ENCODE results near the gene SLC44A2. TPM values are rescaled to one million over a fixed set of nuclear protein-coding genes. Genes with fewer than 3 reads are reported as not detected.
A peak's percentile ranks its signal among the peaks of the same experiment; 100 is the strongest.

The SLC44A2 gene
- total and polyA plus RNA-seq, 2 experiments from 2014 or later: 44.4 to 91.3 TPM

DNA sequence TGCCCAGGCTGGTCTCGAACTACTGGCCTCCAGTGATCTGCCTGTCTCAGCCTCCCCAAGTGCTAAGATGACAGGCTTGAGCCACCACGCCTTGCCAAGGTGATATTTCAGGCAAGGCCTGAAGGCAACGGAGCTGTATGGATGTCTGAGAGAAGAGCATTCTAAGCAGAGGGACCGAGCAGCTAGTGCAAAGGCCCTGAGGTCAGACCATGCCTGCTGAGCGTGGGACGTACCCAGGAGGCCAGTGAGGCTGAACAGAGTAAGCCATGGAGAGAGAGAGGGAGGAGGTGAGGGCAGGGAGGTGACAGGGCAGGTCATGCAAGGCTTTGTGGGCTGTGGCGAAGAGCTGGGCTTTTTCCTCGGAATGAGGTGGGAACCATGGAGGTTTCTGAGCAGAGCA is 3.4 kb upstream of the SLC44A2 start:
- no peak overlapping the region for H3K27ac ChIP-seq
- H3K9me2 ChIP-seq (replicated peaks; ENCODE audit: insufficient read depth): no peaks in the 10 kb centered on the region
- DNase-seq (ENCODE audit: low spot score): no peak
- H3K79me2 ChIP-seq: peaks cover 15% of the 10 kb centered on the region
- H3K9me3 ChIP-seq (ENCODE audit: low read depth): no peaks in the 10 kb centered on the region
- H2AFZ ChIP-seq: no peak overlapping the region
- H3K4me2 ChIP-seq: no peak overlapping the region
- TF ChIP-seq EZH2 (IDR thresholded peaks at IDR 0.05; ENCODE audit: borderline replicate concordance): no peak
- TF ChIP-seq, protein P1, sequence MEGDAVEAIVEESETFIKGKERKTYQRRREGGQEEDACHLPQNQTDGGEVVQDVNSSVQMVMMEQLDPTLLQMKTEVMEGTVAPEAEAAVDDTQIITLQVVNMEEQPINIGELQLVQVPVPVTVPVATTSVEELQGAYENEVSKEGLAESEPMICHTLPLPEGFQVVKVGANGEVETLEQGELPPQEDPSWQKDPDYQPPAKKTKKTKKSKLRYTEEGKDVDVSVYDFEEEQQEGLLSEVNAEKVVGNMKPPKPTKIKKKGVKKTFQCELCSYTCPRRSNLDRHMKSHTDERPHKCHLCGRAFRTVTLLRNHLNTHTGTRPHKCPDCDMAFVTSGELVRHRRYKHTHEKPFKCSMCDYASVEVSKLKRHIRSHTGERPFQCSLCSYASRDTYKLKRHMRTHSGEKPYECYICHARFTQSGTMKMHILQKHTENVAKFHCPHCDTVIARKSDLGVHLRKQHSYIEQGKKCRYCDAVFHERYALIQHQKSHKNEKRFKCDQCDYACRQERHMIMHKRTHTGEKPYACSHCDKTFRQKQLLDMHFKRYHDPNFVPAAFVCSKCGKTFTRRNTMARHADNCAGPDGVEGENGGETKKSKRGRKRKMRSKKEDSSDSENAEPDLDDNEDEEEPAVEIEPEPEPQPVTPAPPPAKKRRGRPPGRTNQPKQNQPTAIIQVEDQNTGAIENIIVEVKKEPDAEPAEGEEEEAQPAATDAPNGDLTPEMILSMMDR (IDR thresholded peaks at IDR 0.05; ENCODE audit: poor library complexity): no peak
- TF ChIP-seq EZH2phosphoT487 (IDR thresholded peaks at IDR 0.05; ENCODE audit: low read depth, severe bottlenecking, unreplicated experiment): no peak
- no peak overlapping the region for H3K4me3 ChIP-seq
- peaks cover 15% of the 10 kb centered on the region for H3K4me1 ChIP-seq (ENCODE audit: insufficient read depth)
- no peaks in the 10 kb centered on the region for H3K27me3 ChIP-seq
- no peaks in the 10 kb centered on the region for H3K36me3 ChIP-seq (replicated peaks; ENCODE audit: insufficient read depth, low read depth)
- 96% methylated on average over 8 of the region's 8 CpGs for WGBS (ENCODE audit: low lambda C conversion rate, missing lambda C conversion rate)
- H4K20me1 ChIP-seq (ENCODE audit: insufficient read depth, poor library complexity, severe bottlenecking): no peaks in the 10 kb centered on the region

DNA sequence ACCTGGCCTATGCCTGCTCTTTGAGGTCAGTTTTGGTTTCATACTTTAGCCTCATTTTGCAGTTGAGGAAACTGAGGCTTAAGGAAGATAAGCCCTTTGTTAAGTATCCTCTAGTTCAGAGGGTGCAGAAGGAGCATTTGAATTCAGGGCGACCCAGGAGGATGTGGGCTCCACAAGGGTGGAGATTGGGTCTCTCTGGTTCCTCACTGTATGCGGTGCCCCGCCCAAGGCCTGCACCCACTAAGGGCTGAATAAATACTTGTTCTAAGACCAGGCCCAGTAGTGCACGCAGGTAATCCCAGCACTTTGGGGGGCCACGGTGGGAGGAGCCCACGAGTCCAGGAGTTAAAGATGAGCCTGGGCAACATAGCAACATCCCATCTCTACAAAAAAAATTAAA is 768 bp upstream of the SLC44A2 start:
- no peak overlapping the region for H2AFZ ChIP-seq
- no peaks in the 10 kb centered on the region for H3K9me2 ChIP-seq (replicated peaks; ENCODE audit: insufficient read depth)
- no peaks in the 10 kb centered on the region for H3K9me3 ChIP-seq (ENCODE audit: low read depth)
- no peaks in the 10 kb centered on the region for H4K20me1 ChIP-seq (ENCODE audit: insufficient read depth, poor library complexity, severe bottlenecking)
- WGBS (ENCODE audit: low lambda C conversion rate, missing lambda C conversion rate): 76% methylated on average over 6 of the region's 6 CpGs
- peak overlapping the region; percentile 78 for H3K27ac ChIP-seq
- no peak for TF ChIP-seq EZH2phosphoT487 (IDR thresholded peaks at IDR 0.05; ENCODE audit: low read depth, severe bottlenecking, unreplicated experiment)
- H3K4me3 ChIP-seq: no peak overlapping the region
- no peak for DNase-seq (ENCODE audit: low spot score)
- H3K79me2 ChIP-seq: peaks cover 13% of the 10 kb centered on the region
- peaks cover 9% of the 10 kb centered on the region for H3K4me1 ChIP-seq (ENCODE audit: insufficient read depth)
- no peaks in the 10 kb centered on the region for H3K36me3 ChIP-seq (replicated peaks; ENCODE audit: insufficient read depth, low read depth)
- H3K27me3 ChIP-seq: no peaks in the 10 kb centered on the region
- H3K4me2 ChIP-seq: peak overlapping the region; percentile 94

DNA sequence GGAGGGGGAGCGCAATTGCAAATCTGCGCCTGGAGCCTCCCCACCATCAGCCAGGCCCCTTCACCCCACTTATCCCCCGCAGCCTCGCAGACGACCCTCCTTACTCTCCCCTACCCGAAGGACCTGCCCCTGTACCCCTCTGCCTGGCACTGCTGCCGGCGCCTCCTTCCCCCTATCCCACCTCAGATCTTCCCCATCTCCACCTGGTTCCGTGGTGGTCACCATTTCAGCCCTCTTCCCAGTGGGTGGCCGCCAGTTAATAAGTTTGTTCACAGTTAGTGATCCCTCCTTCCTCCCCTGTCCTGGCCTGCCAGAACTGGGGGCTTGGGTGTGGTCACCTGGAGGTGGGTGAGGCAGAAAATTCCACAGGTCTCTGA is 397 bp downstream of the SLC44A2 start:
- H3K4me2 ChIP-seq: peak overlapping the region; percentile 94
- no peaks in the 10 kb centered on the region for H3K36me3 ChIP-seq (replicated peaks; ENCODE audit: insufficient read depth, low read depth)
- WGBS (ENCODE audit: low lambda C conversion rate, missing lambda C conversion rate): 13% methylated on average over 4 of the region's 10 CpGs
- H4K20me1 ChIP-seq (ENCODE audit: insufficient read depth, poor library complexity, severe bottlenecking): no peaks in the 10 kb centered on the region
- H3K27me3 ChIP-seq: no peaks in the 10 kb centered on the region
- peak overlapping the region; percentile 72 for H3K27ac ChIP-seq
- DNase-seq (ENCODE audit: low spot score): no peak
- H3K4me3 ChIP-seq: peak overlapping the region; percentile 60
- peaks cover 13% of the 10 kb centered on the region for H3K79me2 ChIP-seq
- H2AFZ ChIP-seq: peak overlapping the region; percentile 55
- H3K4me1 ChIP-seq (ENCODE audit: insufficient read depth): peaks cover 9% of the 10 kb centered on the region
- no peaks in the 10 kb centered on the region for H3K9me3 ChIP-seq (ENCODE audit: low read depth)
- TF ChIP-seq, protein P1 (IDR thresholded peaks at IDR 0.05; ENCODE audit: poor library complexity): no peak
- TF ChIP-seq EZH2phosphoT487 (IDR thresholded peaks at IDR 0.05; ENCODE audit: low read depth, severe bottlenecking, unreplicated experiment): no peak
- TF ChIP-seq EZH2 (IDR thresholded peaks at IDR 0.05; ENCODE audit: borderline replicate concordance): no peak
- H3K9me2 ChIP-seq (replicated peaks; ENCODE audit: insufficient read depth): no peaks in the 10 kb centered on the region

DNA sequence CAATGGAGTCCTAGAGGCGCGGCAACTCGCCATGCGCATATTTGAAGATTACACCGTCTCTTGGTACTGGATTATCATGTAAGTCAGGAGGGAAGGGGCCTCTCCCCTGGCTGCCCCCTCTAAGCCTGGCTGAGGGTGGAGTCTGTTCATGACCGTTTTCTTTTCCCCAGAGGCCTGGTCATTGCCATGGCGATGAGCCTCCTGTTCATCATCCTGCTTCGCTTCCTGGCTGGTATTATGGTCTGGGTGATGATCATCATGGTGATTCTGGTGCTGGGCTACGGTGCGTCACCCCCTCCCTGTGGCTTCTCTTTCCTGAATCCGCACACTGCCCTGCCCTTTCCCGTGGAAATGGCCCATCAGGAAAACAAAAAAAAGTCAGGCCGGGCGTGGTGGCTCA is 6.5 kb downstream of the SLC44A2 start:
- 92% methylated on average over 14 of the region's 14 CpGs for WGBS (ENCODE audit: low lambda C conversion rate, missing lambda C conversion rate)

More for the DNA sequence above, 6.5 kb downstream of the SLC44A2 start:
- Histone ChIP-seq H3K4me3 (no peak overlapping the region), H3K9me2 (replicated peaks; ENCODE audit: insufficient read depth) (no peaks in the 10 kb centered on the region), H3K27me3 (no peaks in the 10 kb centered on the region), H3K79me2 (peaks cover 1% of the 10 kb centered on the region), H3K4me1 (ENCODE audit: insufficient read depth) (no peaks in the 10 kb centered on the region), H3K36me3 (replicated peaks; ENCODE audit: insufficient read depth, low read depth) (no peaks in the 10 kb centered on the region), H4K20me1 (ENCODE audit: insufficient read depth, poor library complexity, severe bottlenecking) (no peaks in the 10 kb centered on the region), H2AFZ (no peak overlapping the region), H3K27ac (no peak overlapping the region), H3K4me2 (no peak overlapping the region), H3K9me3 (ENCODE audit: low read depth) (no peaks in the 10 kb centered on the region)
- DNase-seq (ENCODE audit: low spot score): no peak
- TF ChIP-seq EZH2 (IDR thresholded peaks at IDR 0.05; ENCODE audit: borderline replicate concordance) (no peak), EZH2phosphoT487 (IDR thresholded peaks at IDR 0.05; ENCODE audit: low read depth, severe bottlenecking, unreplicated experiment) (no peak)
- TF ChIP-seq, protein P1 (IDR thresholded peaks at IDR 0.05; ENCODE audit: poor library complexity): no peak

Measured in hepatocyte (in vitro differentiated cells).